Measurements from ENCODE around the gene SEMG2. TPM values are rescaled to one million over a fixed set of nuclear protein-coding genes. Genes with fewer than 3 reads are reported as not detected.

The SEMG2 gene
- total and polyA plus RNA-seq, 9 of the 15 experiments (the other 6 are each of a cell fraction or from before 2014, with no cell fraction given), result not detected

DNA sequence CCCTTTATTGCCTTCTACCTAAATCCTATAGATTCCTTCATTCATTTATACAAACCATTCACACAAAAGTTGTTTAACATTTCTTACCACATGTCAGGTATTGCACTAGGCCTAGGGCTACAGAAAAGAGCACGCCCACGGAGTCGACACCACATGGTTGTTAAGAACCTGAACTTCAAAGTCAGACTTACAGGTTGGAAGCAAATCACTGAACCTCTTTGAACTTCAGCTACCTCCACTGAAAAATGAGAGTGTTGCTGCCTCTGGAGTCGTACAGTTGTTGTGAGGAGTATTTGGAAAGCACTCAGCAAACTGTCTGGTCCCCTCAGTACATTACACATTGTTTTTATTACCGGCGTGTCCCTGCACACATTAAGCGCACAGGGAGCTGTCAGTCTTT, 36.5 kb downstream of the SEMG2 start:
- ATAC-seq, result no peak
- BruUV-seq (replicated peaks), result no TSS peak
- in situ Hi-C loops (cut with MboI) (no loop called here), intact Hi-C loops (cut with micrococcal nuclease) (no loop called here)
- Histone ChIP-seq H3K79me2 (ENCODE audit: control insufficient read depth, insufficient read depth, low read length) (no peaks in the 10 kb centered on the region), H3K27me3 (ENCODE audit: control insufficient read depth in 2 of 2, insufficient read depth in 2 of 2, low read length in 2 of 2) (peaks cover 0 to 5% of the 10 kb centered on the region in 2 experiments; a peak in 2 of 5 replicates), H3K9ac (ENCODE audit: insufficient read depth in 1 of 2, low read depth in 2 of 2, low read length in 2 of 2) (no peak overlapping the region), H3K4me1 (replicated peaks in 1 of 2; ENCODE audit: control insufficient read depth in 2 of 2, insufficient read depth in 2 of 2, low read length in 2 of 2) (no peaks in the 10 kb centered on the region), H3K9me1 (ENCODE audit: control insufficient read depth, insufficient read depth, low read length) (no peaks in the 10 kb centered on the region), H3K9me3 (replicated peaks; ENCODE audit: control insufficient read depth, insufficient read depth, low read depth, low read length) (no peaks in the 10 kb centered on the region), H3K4me3 (no peak overlapping the region), H2AFZ (ENCODE audit: low read depth, low read length) (no peak overlapping the region), H4K20me1 (replicated peaks; ENCODE audit: control insufficient read depth, insufficient read depth, low read length) (no peaks in the 10 kb centered on the region; the same call in 1 of the 2 replicates), H3K4me2 (ENCODE audit: insufficient read depth, low read length) (no peak overlapping the region), H3K36me3 (ENCODE audit: control insufficient read depth, insufficient read depth, low read length) (no peaks in the 10 kb centered on the region), H3K27ac (ENCODE audit: extremely low read depth, low read depth, low read length) (no peak overlapping the region)
- no peak for DNase-seq (ENCODE audit: extremely low read depth in 1 of 4, low spot score in 3 of 4)
- ChIA-PET CTCF (ENCODE audit: low intra/inter-chr PET ratio) (no interaction called here), POLR2A (no interaction called here)
- WGBS (ENCODE audit: insufficient coverage, low coverage, missing lambda C conversion rate), result 3% methylated on average over 7 of the region's 7 CpGs
- no peak for FAIRE-seq
- TF ChIP-seq, protein P1, sequence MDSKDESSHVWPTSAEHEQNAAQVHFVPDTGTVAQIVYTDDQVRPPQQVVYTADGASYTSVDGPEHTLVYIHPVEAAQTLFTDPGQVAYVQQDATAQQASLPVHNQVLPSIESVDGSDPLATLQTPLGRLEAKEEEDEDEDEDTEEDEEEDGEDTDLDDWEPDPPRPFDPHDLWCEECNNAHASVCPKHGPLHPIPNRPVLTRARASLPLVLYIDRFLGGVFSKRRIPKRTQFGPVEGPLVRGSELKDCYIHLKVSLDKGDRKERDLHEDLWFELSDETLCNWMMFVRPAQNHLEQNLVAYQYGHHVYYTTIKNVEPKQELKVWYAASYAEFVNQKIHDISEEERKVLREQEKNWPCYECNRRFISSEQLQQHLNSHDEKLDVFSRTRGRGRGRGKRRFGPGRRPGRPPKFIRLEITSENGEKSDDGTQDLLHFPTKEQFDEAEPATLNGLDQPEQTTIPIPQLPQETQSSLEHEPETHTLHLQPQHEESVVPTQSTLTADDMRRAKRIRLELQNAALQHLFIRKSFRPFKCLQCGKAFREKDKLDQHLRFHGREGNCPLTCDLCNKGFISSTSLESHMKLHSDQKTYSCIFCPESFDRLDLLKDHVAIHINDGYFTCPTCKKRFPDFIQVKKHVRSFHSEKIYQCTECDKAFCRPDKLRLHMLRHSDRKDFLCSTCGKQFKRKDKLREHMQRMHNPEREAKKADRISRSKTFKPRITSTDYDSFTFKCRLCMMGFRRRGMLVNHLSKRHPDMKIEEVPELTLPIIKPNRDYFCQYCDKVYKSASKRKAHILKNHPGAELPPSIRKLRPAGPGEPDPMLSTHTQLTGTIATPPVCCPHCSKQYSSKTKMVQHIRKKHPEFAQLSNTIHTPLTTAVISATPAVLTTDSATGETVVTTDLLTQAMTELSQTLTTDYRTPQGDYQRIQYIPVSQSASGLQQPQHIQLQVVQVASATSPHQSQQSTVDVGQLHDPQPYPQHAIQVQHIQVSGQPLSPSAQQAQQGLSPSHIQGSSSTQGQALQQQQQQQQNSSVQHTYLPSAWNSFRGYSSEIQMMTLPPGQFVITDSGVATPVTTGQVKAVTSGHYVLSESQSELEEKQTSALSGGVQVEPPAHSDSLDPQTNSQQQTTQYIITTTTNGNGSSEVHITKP (IDR thresholded peaks at IDR 0.05; ENCODE audit: partially characterized antibody), result no peak
- TF ChIP-seq HMG20B (CRISPR knock-in tag; IDR thresholded peaks at IDR 0.05) (no peak), TFAM (CRISPR knock-in tag; conservative IDR thresholded peaks at IDR 0.05) (no peak), ZNF75A (CRISPR knock-in tag; IDR thresholded peaks at IDR 0.05) (no peak), KLF10 (CRISPR knock-in tag; IDR thresholded peaks at IDR 0.05) (no peak), CC2D1A (IDR thresholded peaks at IDR 0.05) (no peak), ELF1 (tag; IDR thresholded peaks at IDR 0.05) (no peak)
- TF ChIP-seq, protein P2, sequence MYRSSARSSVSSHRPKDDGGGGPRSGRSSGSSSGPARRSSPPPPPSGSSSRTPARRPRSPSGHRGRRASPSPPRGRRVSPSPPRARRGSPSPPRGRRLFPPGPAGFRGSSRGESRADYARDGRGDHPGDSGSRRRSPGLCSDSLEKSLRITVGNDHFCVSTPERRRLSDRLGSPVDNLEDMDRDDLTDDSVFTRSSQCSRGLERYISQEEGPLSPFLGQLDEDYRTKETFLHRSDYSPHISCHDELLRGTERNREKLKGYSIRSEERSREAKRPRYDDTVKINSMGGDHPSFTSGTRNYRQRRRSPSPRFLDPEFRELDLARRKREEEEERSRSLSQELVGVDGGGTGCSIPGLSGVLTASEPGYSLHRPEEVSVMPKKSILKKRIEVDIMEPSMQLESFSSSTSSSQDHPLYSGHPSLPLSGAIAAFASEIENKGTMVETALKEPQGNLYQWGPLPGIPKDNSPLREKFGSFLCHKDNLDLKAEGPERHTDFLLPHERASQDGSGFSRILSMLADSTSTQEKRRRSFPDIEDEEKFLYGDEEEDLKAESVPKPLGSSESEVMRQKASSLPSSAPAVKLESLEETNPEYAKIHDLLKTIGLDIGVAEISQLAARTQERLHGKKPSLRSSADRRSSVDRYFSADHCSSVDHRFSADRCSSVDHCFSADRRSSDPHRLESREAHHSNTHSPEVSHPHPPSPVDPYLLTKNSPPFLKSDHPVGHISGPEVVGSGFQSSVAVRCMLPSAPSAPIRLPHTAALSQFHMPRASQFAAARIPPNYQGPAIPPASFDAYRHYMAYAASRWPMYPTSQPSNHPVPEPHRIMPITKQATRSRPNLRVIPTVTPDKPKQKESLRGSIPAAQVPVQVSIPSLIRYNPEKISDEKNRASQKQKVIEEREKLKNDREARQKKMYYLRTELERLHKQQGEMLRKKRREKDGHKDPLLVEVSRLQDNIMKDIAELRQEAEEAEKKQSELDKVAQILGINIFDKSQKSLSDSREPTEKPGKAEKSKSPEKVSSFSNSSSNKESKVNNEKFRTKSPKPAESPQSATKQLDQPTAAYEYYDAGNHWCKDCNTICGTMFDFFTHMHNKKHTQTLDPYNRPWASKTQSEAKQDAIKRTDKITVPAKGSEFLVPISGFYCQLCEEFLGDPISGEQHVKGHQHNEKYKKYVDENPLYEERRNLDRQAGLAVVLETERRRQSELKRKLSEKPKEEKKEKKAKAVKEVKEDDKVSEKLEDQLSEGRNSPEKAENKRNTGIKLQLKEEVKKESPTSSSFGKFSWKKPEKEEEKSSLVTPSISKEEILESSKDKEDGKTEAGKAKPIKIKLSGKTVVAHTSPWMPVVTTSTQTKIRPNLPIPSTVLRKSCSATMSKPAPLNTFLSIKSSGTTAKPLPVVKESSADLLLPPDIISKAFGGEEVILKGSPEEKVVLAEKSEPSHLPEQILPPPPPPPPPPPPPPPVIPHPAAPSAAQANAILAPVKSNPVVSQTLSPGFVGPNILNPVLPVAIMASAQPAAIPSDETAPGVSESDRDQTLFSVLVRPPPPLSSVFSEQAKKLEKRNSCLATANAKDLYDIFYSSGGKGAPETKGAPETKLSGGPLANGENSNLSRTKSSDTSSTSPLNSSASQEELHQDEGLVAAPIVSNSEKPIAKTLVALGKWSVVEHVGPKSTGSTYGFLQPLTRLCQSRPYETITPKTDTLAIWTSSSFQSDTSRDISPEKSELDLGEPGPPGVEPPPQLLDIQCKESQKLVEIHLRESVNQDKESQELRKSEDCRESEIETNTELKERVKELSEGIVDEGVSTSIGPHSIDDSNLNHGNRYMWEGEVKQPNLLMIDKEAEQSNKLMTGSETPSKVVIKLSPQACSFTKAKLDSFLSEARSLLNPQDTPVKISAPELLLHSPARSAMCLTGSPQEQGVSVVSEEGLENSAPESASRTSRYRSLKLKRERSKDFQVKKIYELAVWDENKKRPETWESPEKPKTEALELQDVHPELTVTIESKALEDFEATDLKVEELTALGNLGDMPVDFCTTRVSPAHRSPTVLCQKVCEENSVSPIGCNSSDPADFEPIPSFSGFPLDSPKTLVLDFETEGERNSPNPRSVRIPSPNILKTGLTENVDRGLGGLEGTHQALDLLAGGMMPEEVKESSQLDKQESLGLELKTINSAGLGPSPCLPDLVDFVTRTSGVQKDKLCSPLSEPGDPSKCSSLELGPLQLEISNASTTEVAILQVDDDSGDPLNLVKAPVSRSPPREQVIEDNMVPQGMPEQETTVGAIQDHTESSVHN (IDR thresholded peaks at IDR 0.05; ENCODE audit: borderline replicate concordance in 1 of 2, low read depth in 1 of 2), result no peak
- TF ChIP-seq, protein P3, sequence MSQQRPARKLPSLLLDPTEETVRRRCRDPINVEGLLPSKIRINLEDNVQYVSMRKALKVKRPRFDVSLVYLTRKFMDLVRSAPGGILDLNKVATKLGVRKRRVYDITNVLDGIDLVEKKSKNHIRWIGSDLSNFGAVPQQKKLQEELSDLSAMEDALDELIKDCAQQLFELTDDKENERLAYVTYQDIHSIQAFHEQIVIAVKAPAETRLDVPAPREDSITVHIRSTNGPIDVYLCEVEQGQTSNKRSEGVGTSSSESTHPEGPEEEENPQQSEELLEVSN (IDR thresholded peaks at IDR 0.05; ENCODE audit: borderline replicate concordance in 1 of 2, extremely low read depth in 1 of 2, insufficient read depth in 1 of 2, insufficient read length in 1 of 2, low read depth in 1 of 2, low read length in 1 of 2, poor library complexity in 1 of 2, severe bottlenecking in 1 of 2), result no peak
